Fibroblast of skin of left biceps (primary cell): ENCODE data around the gene FAM3B.
A peak's percentile ranks its signal among the peaks of the same experiment; 100 is the strongest.
"Not testable (repeated sequence)": the region's sequence is repeated elsewhere in the genome, so short reads cannot be mapped to it uniquely, and the experiment has no call there.

Source experiments
- DNase-seq, 2 experiments: peaks; one replicate each; pipeline ENCODE4 v3.0.0-alpha.2; 2013; ENCODE audit warnings: low read depth in 2 of 2

Gene FAM3B

GRCh38 chr21:41349619-41350390 lies 33.2 kb downstream of the FAM3B start:
- no peak for DNase-seq

- no peak for DNase-seq
Observed at GRCh38 chr21:41350436-41351155, 34.0 kb downstream of the FAM3B start.

- DNase-seq = no peak
Observed at GRCh38 chr21:41357546-41357945, 40.9 kb downstream of the FAM3B start.

- DNase-seq = no peak
Observed at GRCh38 chr21:41358193-41359166, 41.9 kb downstream of the FAM3B start.

- no peak for DNase-seq
Observed at GRCh38 chr21:41359286-41359685, 42.7 kb downstream of the FAM3B start.

- not testable (repeated sequence) for DNase-seq
Observed at GRCh38 chr21:41359754-41360071, 43.1 kb downstream of the FAM3B start.

- peak in 1 of 2 experiments; percentile 6 for DNase-seq
Observed at GRCh38 chr21:41360072-41360821, 43.6 kb downstream of the FAM3B start.

GRCh38 chr21:41361053-41361785 lies 44.6 kb downstream of the FAM3B start:
- no peak for DNase-seq

- DNase-seq = peak; percentile 81 to 85
Observed at GRCh38 chr21:41361786-41362604, 45.4 kb downstream of the FAM3B start, which contains the start of gene MX2. Gene MX2, plus strand, starts transcription at chr21:41362027. Its CDS starts 14,880 bp downstream, at chr21:41376907.

GRCh38 chr21:41362605-41363369 lies 46.2 kb downstream of the FAM3B start:
- no peak for DNase-seq

GRCh38 chr21:41363370-41364270 lies 47.0 kb downstream of the FAM3B start:
- DNase-seq = no peak

GRCh38 chr21:41364308-41364707 lies 47.7 kb downstream of the FAM3B start:
- no peak for DNase-seq

GRCh38 chr21:41365377-41366107 lies 48.9 kb downstream of the FAM3B start:
- no peak for DNase-seq

GRCh38 chr21:41366522-41367151 lies 50.0 kb downstream of the FAM3B start:
- peak; percentile 43 to 47 for DNase-seq

GRCh38 chr21:41367301-41367944 lies 50.8 kb downstream of the FAM3B start:
- no peak for DNase-seq
